ENCODE results near the gene LY6G6C. TPM values are rescaled to one million over a fixed set of nuclear protein-coding genes. Genes with fewer than 3 reads are reported as not detected.

Gene LY6G6C
- total and polyA plus RNA-seq, 2 of the 13 experiments (the other 11 are each of a cell fraction or from before 2014, with no cell fraction given) = 0.15 TPM; not detected in 1

GRCh38 chr6:31680226-31681134 is 41.1 kb downstream of the LY6G6C start, which contains the start of gene LY6G5C (continued):
- TF ChIP-seq HNF1A (IDR thresholded peaks at IDR 0.05; ENCODE audit: low read depth) (no peak), HNF1A (CRISPR knock-in tag; IDR thresholded peaks at IDR 0.05; ENCODE audit: borderline replicate concordance) (no peak), KDM3A (CRISPR knock-in tag; IDR thresholded peaks at IDR 0.05; ENCODE audit: low read depth) (peak; percentile 73; the same call in 1 of the 2 replicates), RFX1 (IDR thresholded peaks at IDR 0.05) (peak; percentile 46; the same call in 1 of the 2 replicates), HOXA5 (CRISPR knock-in tag; IDR thresholded peaks at IDR 0.05) (no peak), ARNT2 (CRISPR knock-in tag; IDR thresholded peaks at IDR 0.05; ENCODE audit: low read depth) (no peak), RXRB (CRISPR knock-in tag; IDR thresholded peaks at IDR 0.05; ENCODE audit: borderline replicate concordance) (peak; percentile 72; the same call in 1 of the 2 replicates), ZNF407 (CRISPR knock-in tag; IDR thresholded peaks at IDR 0.05; ENCODE audit: not compliant biosample characterization) (no peak), ATF2 (CRISPR knock-in tag; IDR thresholded peaks at IDR 0.05) (0 out of 2 replicates have a peak, but pooled peaks have one; percentile 31), BCL3 (CRISPR knock-in tag; IDR thresholded peaks at IDR 0.05) (peak; percentile 70; the same call in 1 of the 2 replicates)

Measured in HepG2 (cell line).